ENCODE data around the gene KLHL41.

KLHL41 gene

GRCh38 chr2:169478339-169478738 is 31.2 kb upstream of the KLHL41 start:
- no peak overlapping the region for H3K9ac ChIP-seq

DNA sequence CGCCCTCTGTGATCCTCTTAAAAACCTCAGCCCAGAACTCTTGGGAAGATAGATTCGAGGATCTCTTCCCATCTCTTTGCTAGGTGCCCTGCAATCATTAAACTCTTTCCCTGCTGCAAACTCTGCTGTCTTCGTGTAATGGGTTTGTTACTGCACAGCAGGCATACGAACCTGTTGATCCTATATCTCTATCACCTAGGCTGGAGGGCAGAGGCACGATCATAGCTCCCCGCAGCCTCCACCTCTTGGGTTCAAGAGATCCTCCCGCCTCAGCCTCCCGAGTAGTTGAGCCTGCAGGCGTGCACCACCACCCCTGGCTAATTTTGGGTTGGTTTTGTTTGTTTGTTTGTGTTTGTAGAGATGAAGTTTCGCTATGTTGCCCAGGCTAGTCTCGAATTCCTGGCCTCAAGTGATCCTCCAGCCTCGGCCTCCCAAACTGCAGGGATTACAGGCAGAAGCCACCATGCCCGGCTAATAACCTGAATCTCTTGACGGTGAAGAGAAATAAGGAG is 30.7 kb upstream of the KLHL41 start:
- TF ChIP-seq, protein P1, sequence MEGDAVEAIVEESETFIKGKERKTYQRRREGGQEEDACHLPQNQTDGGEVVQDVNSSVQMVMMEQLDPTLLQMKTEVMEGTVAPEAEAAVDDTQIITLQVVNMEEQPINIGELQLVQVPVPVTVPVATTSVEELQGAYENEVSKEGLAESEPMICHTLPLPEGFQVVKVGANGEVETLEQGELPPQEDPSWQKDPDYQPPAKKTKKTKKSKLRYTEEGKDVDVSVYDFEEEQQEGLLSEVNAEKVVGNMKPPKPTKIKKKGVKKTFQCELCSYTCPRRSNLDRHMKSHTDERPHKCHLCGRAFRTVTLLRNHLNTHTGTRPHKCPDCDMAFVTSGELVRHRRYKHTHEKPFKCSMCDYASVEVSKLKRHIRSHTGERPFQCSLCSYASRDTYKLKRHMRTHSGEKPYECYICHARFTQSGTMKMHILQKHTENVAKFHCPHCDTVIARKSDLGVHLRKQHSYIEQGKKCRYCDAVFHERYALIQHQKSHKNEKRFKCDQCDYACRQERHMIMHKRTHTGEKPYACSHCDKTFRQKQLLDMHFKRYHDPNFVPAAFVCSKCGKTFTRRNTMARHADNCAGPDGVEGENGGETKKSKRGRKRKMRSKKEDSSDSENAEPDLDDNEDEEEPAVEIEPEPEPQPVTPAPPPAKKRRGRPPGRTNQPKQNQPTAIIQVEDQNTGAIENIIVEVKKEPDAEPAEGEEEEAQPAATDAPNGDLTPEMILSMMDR (IDR thresholded peaks at IDR 0.05) = no peak
- Histone ChIP-seq H3K4me2 (ENCODE audit: low read length) (peak overlapping the region; percentile 94), H3K27me3 (ENCODE audit: control insufficient read depth, insufficient read depth, low read length) (no peaks in the 10 kb centered on the region), H3K4me1 (no peaks in the 10 kb centered on the region), H3K9ac (no peak overlapping the region), H2AFZ (peak overlapping the region; percentile 94), H3K36me3 (ENCODE audit: control insufficient read depth, insufficient read depth, low read length) (no peaks in the 10 kb centered on the region), H3K9me3 (ENCODE audit: control insufficient read depth, low read length) (no peaks in the 10 kb centered on the region), H3K27ac (peak overlapping the region; percentile 53), H3K79me2 (no peaks in the 10 kb centered on the region), H3K4me3 (ENCODE audit: low read depth, low read length) (peak overlapping the region; percentile 94)

More at GRCh38 chr2:169478339-169478738, 31.2 kb upstream of the KLHL41 start:
- no peaks in the 10 kb centered on the region for H3K27me3 ChIP-seq (ENCODE audit: control insufficient read depth, insufficient read depth, low read length)
- no peaks in the 10 kb centered on the region for H3K36me3 ChIP-seq (ENCODE audit: control insufficient read depth, insufficient read depth, low read length)
- no peaks in the 10 kb centered on the region for H3K9me3 ChIP-seq (ENCODE audit: control insufficient read depth, low read length)
- TF ChIP-seq, protein P1 (IDR thresholded peaks at IDR 0.05) = no peak
- H2AFZ ChIP-seq = peak overlapping the region; percentile 94
- H3K27ac ChIP-seq = no peak overlapping the region
- no peak overlapping the region for H3K4me3 ChIP-seq (ENCODE audit: low read depth, low read length)
- no peaks in the 10 kb centered on the region for H3K4me1 ChIP-seq
- no peak overlapping the region for H3K4me2 ChIP-seq (ENCODE audit: low read length)
- no peaks in the 10 kb centered on the region for H3K79me2 ChIP-seq

DNA sequence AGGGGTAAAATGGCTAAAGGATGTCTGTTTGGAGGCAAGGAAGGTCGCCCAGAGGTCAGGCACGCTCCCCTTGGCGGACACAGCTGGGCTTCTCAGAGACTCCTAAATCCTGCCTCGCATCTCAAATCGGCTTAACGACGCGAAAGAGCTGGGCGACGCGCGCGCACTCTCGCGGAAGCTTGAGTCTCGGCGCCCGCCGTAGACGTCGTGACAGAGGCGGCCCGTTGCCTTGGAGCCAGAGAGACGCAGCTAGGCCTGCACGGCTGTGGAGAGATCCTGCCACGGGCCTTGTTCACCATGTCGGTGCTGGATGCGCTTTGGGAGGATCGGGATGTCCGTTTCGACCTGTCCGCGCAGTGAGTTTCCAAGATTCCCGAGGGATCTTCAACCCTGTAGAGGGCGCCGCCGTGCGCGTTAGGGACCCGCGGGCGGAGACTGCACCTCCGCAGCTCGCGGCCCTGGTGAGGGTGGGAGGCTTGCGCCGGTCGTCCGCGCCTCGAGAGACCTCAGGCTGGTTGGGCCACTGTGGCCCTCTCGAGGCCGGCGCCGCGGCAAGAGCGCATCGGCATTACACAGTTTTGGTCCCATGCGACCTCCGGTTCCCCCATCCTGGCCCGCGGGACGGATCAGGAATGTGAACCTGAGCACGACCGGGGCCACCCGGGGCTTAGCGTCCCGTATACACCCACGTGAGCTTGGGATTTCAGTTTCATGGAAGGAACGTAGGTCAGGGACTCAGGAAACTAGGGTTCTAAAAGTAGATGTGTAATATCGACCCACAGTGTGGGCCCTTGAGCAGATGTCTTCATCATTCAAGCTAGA is 30.0 kb upstream of the KLHL41 start, which contains the start of gene BBS5:
TSS of gene BBS5 (plus strand) at position 238 of the 822 bp plus-strand sequence. CDS start at position 298, 60 bp downstream.
- peak within 1 kb of the TSS; percentile 94 for H3K4me3 ChIP-seq (ENCODE audit: low read depth, low read length)
- peak within 1 kb of the TSS; percentile 53 for H3K27ac ChIP-seq
- H3K4me1 ChIP-seq = no peaks in the 10 kb centered on the region
- H3K79me2 ChIP-seq = no peaks in the 10 kb centered on the region
- peak within 1 kb of the TSS; percentile 94 for H2AFZ ChIP-seq
- no peaks in the 10 kb centered on the region for H3K9me3 ChIP-seq (ENCODE audit: control insufficient read depth, low read length)
- no peaks in the 10 kb centered on the region for H3K36me3 ChIP-seq (ENCODE audit: control insufficient read depth, insufficient read depth, low read length)
- peak within 1 kb of the TSS; percentile 73 for H3K9ac ChIP-seq
- peak within 1 kb of the TSS; percentile 94 for H3K4me2 ChIP-seq (ENCODE audit: low read length)
- no peaks in the 10 kb centered on the region for H3K27me3 ChIP-seq (ENCODE audit: control insufficient read depth, insufficient read depth, low read length)
- TF ChIP-seq, protein P1 (IDR thresholded peaks at IDR 0.05) = peak; percentile 45

DNA sequence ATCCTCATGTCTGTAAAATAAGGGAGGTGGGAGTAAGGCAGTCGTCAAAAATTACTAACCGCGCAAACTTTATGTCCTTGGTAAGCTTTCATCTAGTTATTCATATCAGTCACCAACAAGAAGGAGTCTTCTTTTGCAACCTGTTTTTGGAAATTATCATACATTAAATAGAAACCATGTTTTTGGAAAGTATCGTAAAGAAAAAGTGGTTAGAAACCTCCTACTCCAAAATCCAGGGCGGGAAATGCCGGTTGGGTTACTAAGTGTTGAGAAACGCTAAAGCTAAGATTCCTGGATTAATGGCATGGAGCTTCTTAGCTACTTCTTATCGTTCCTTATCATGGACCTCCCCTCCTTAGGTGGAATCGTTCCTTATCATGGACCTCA is 29.4 kb upstream of the KLHL41 start:
- Histone ChIP-seq H3K27ac (peak overlapping the region; percentile 53), H3K9me3 (ENCODE audit: control insufficient read depth, low read length) (no peaks in the 10 kb centered on the region), H3K4me1 (no peaks in the 10 kb centered on the region), H3K4me2 (ENCODE audit: low read length) (peak overlapping the region; percentile 94), H2AFZ (peak overlapping the region; percentile 94), H3K27me3 (ENCODE audit: control insufficient read depth, insufficient read depth, low read length) (no peaks in the 10 kb centered on the region), H3K79me2 (no peaks in the 10 kb centered on the region), H3K9ac (peak overlapping the region; percentile 73), H3K36me3 (ENCODE audit: control insufficient read depth, insufficient read depth, low read length) (no peaks in the 10 kb centered on the region), H3K4me3 (ENCODE audit: low read depth, low read length) (peak overlapping the region; percentile 94)
- TF ChIP-seq, protein P1 (IDR thresholded peaks at IDR 0.05) = no peak
